ENCODE measurements around the gene SERGEF. TPM values are rescaled to one million over a fixed set of nuclear protein-coding genes. Genes with fewer than 3 reads are reported as not detected.

The SERGEF gene
- total RNA-seq, 1 experiment from 2014 or later: 31.4 TPM

GRCh38 chr11:17781626-17782025 is 231.2 kb downstream of the SERGEF start:
- H2BK20ac ChIP-seq (ENCODE audit: low read depth, low read length, poor library complexity, severe bottlenecking): no peak overlapping the region

More at GRCh38 chr11:17781626-17782025, 231.2 kb downstream of the SERGEF start:
- Histone ChIP-seq H3K79me2 (ENCODE audit: insufficient read depth, low read length) (no peaks in the 10 kb centered on the region), H4K20me1 (ENCODE audit: control insufficient read depth, insufficient read depth, insufficient read length) (no peaks in the 10 kb centered on the region), H2BK5ac (ENCODE audit: insufficient read length, low read length) (no peak overlapping the region), H2AFZ (ENCODE audit: low read length) (no peak overlapping the region), H3K9ac (ENCODE audit: extremely low read depth, insufficient read length, low read length) (no peak overlapping the region), H2BK12ac (ENCODE audit: insufficient read length, low read depth, low read length) (no peak overlapping the region), H3K9me3 (ENCODE audit: control insufficient read depth, low read depth, low read length) (no peaks in the 10 kb centered on the region), H3K79me1 (ENCODE audit: insufficient read depth, low read depth, low read length, poor library complexity, severe bottlenecking) (no peaks in the 10 kb centered on the region), H3K14ac (ENCODE audit: insufficient read depth, low read length) (no peak overlapping the region), H3K23ac (ENCODE audit: insufficient read length, low read depth, low read length) (no peak overlapping the region), H4K91ac (ENCODE audit: insufficient read length, low read depth, low read length) (no peak overlapping the region), H3K4ac (ENCODE audit: low read depth, low read length) (no peak overlapping the region), H4K5ac (ENCODE audit: insufficient read length, low read depth, low read length) (no peak overlapping the region), H2BK15ac (ENCODE audit: low read depth, low read length) (no peak overlapping the region), H3K23me2 (ENCODE audit: insufficient read length, low read depth, low read length, poor library complexity, severe bottlenecking) (no peaks in the 10 kb centered on the region), H3K27me3 (ENCODE audit: insufficient read depth, low read length) (no peaks in the 10 kb centered on the region), H4K8ac (replicated peaks; ENCODE audit: insufficient read length, low read depth, low read length) (no peak overlapping the region), H3K27ac (ENCODE audit: insufficient read length, low read depth, low read length) (no peak overlapping the region), H3T11ph (ENCODE audit: low read length) (no peak overlapping the region), H3K4me1 (ENCODE audit: insufficient read depth, low read length) (no peaks in the 10 kb centered on the region), H2AK5ac (ENCODE audit: insufficient read length, low read length) (no peak overlapping the region), H3K56ac (ENCODE audit: insufficient read length, low read depth, low read length) (no peak overlapping the region), H3K4me2 (ENCODE audit: insufficient read depth, insufficient read length, low read length) (no peak overlapping the region), H2BK120ac (ENCODE audit: low read depth, low read length, poor library complexity, severe bottlenecking) (no peak overlapping the region), H3K18ac (ENCODE audit: insufficient read length, low read depth, low read length) (no peak overlapping the region)
- Mint-ChIP-seq H3K36me3 (ENCODE audit: insufficient read depth in 1 of 3, low read depth in 3 of 3) (peaks cover 0 to 3% (median 0%) of the 10 kb centered on the region in 3 experiments; a peak in 1 of 7 replicates), H3K9me3 (no peaks in the 10 kb centered on the region), H3K27me3 (ENCODE audit: low read depth) (peaks cover 2% of the 10 kb centered on the region), H3K4me1 (no peaks in the 10 kb centered on the region), H3K4me3 (no peak overlapping the region), H3K27ac (no peak overlapping the region)
- WGBS (ENCODE audit: extremely low coverage, insufficient read length, low lambda C conversion rate): no CpG with 5 or more reads among the region's 12 CpGs
- TF ChIP-seq CTCF (conservative IDR thresholded peaks at IDR 0.05): no peak
- no peak for DNase-seq
